HL-60 (cell line): ENCODE measurements around the gene TMX1.

Experiments
- GABPA ChIP-seq: IDR thresholded peaks from 2 replicates; pipeline ENCODE4 v1.6.1; 2012; ENCODE audit warnings: low read depth
- POLR2AphosphoS5 ChIP-seq: IDR thresholded peaks from 2 replicates; pipeline ENCODE4 v1.6.1; 2012; ENCODE audit warnings: low read depth
- TF ChIP-seq, protein P1 (sequence below): IDR thresholded peaks from one replicate; pipeline ENCODE4 v1.5.1; 2011; ENCODE audit warnings: low read length, control low read depth, inconsistent platforms; ENCODE audit not compliant: insufficient read depth

DNA sequence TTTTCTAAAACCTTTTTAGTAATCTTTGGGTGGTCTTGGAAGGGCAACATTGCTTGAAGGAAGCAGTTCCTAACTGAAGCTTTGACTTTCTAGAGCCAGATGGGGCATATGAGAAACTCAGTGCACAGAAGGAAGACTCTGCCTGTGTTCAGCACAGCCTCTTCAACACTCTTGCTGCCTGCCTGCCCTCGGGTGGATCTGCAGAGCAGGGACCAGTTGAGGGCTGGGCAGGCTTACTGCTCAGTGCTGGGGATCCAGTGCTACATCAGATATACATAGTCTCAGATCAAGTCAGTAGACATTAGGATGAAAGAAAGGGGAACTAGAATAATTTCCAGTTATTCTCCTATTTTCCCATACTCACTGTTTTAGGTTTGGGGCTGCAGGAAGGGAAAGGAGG, 29.5 kb upstream of the TMX1 start:
- TF ChIP-seq, protein P1, sequence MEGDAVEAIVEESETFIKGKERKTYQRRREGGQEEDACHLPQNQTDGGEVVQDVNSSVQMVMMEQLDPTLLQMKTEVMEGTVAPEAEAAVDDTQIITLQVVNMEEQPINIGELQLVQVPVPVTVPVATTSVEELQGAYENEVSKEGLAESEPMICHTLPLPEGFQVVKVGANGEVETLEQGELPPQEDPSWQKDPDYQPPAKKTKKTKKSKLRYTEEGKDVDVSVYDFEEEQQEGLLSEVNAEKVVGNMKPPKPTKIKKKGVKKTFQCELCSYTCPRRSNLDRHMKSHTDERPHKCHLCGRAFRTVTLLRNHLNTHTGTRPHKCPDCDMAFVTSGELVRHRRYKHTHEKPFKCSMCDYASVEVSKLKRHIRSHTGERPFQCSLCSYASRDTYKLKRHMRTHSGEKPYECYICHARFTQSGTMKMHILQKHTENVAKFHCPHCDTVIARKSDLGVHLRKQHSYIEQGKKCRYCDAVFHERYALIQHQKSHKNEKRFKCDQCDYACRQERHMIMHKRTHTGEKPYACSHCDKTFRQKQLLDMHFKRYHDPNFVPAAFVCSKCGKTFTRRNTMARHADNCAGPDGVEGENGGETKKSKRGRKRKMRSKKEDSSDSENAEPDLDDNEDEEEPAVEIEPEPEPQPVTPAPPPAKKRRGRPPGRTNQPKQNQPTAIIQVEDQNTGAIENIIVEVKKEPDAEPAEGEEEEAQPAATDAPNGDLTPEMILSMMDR = no peak
- TF ChIP-seq GABPA (no peak), POLR2AphosphoS5 (no peak)
